SK-N-SH (cell line): ENCODE measurements around the gene SLC6A11. TPM values are rescaled to one million over a fixed set of nuclear protein-coding genes. Genes with fewer than 3 reads are reported as not detected.

Source experiments
- CTCF ChIA-PET: fragments of 300-600, 350-600 bp; formaldehyde crosslinking; extraction: SDS; loops from one replicate; lab custom pipeline; 2021; lab: Yijun Ruan, JAX
- POLR2A ChIA-PET: fragments of 350-600 bp; sonication (Branson Sonifier 250); formaldehyde crosslinking; extraction: SDS; loops from one replicate; lab custom pipeline; 2020; ENCODE audit warnings: antibody characterized with exemption, inconsistent platforms; lab: Yijun Ruan, JAX
- DNase-seq: peaks from one replicate; pipeline ENCODE4 v3.0.0; 2012
- H2AFZ ChIP-seq: fragments of 200-600 bp; sonication (generic); 2 replicates; pipeline ENCODE4 v1.8.1; 2016; ENCODE audit warnings: antibody characterized with exemption, mild to moderate bottlenecking, low read depth
- H3F3A ChIP-seq: fragments of 200-600 bp; sonication (generic); replicated peaks from 2 replicates; pipeline ENCODE3; 2016; ENCODE audit warnings: antibody characterized with exemption, mild to moderate bottlenecking; ENCODE audit not compliant: insufficient read depth
- H3K27ac ChIP-seq, 2 experiments: fragments of 200-500 bp in 1 of 2; fragments of 200-600 bp in 1 of 2; sonication (Bioruptor generic) in 1 of 2; sonication (generic), shearing (Covaris generic) in 1 of 2; 2 replicates each; pipeline versions ENCODE4 v1.5.1 to v1.6.1; 2014 to 2016; ENCODE audit warnings: low read depth in 2 of 2, inconsistent platforms in 1 of 2, low read length in 1 of 2, mild to moderate bottlenecking in 1 of 2, mixed read lengths in 1 of 2
- H3K27me3 ChIP-seq: fragments of 200-600 bp; sonication (generic), shearing (Covaris generic); 2 replicates; pipeline ENCODE4 v1.6.1; 2016; ENCODE audit warnings: mixed run types; ENCODE audit not compliant: insufficient read depth
- H3K36me3 ChIP-seq, 2 experiments: fragments of 200-500 bp in 1 of 2; fragments of 200-600 bp in 1 of 2; sonication (Bioruptor generic) in 1 of 2; sonication (generic) in 1 of 2; replicated peaks in 1 of 2; 2 replicates each; pipeline versions ENCODE3 to v1.5.1; 2014 to 2016; ENCODE audit warnings: low read length in 1 of 2, mild to moderate bottlenecking in 1 of 2; ENCODE audit not compliant: insufficient read depth in 2 of 2, control insufficient read depth in 1 of 2
- H3K4me1 ChIP-seq, 2 experiments: fragments of 200-500 bp in 1 of 2; fragments of 200-600 bp in 1 of 2; sonication (Bioruptor generic) in 1 of 2; sonication (generic), shearing (Covaris generic) in 1 of 2; 2 replicates each; pipeline versions ENCODE4 v1.5.1 to v1.6.1; 2014 to 2016; ENCODE audit warnings: low read depth in 1 of 2, low read length in 1 of 2, mixed run types in 1 of 2; ENCODE audit not compliant: insufficient read depth in 2 of 2, control insufficient read depth in 1 of 2
- H3K4me2 ChIP-seq: fragments of 200-600 bp; sonication (generic), shearing (Covaris generic); 2 replicates; pipeline ENCODE4 v1.6.1; 2017; ENCODE audit warnings: mixed run types
- H3K4me3 ChIP-seq, 2 experiments: fragments of 200-500 bp in 1 of 2; fragments of 200-600 bp in 1 of 2; sonication (Bioruptor generic) in 1 of 2; sonication (generic), shearing (Covaris generic) in 1 of 2; 2 replicates each; pipeline versions ENCODE4 v1.5.1 to v1.8.1; 2014 to 2016; ENCODE audit warnings: low read depth in 2 of 2, inconsistent platforms in 1 of 2, low read length in 1 of 2, mild to moderate bottlenecking in 1 of 2, mixed read lengths in 1 of 2, moderate library complexity in 1 of 2
- H3K79me2 ChIP-seq: fragments of 200-600 bp; sonication (generic); 2 replicates; pipeline ENCODE4 v1.8.1; 2017; ENCODE audit warnings: mild to moderate bottlenecking; ENCODE audit not compliant: insufficient read depth
- H3K9ac ChIP-seq: fragments of 200-600 bp; sonication (generic); 2 replicates; pipeline ENCODE4 v1.6.1; 2017; ENCODE audit warnings: mixed run types
- H3K9me2 ChIP-seq: fragments of 200-600 bp; sonication (generic); 2 replicates; pipeline ENCODE4 v1.6.1; 2017; ENCODE audit warnings: mixed run types
- H3K9me3 ChIP-seq: fragments of 200-600 bp; sonication (generic); 2 replicates; pipeline ENCODE4 v1.6.1; 2017; ENCODE audit warnings: mixed run types, mild to moderate bottlenecking, moderate library complexity
- H4K20me1 ChIP-seq: fragments of 200-600 bp; sonication (generic); 2 replicates; pipeline ENCODE4 v1.6.1; 2017; ENCODE audit warnings: mild to moderate bottlenecking, mixed run types; ENCODE audit not compliant: insufficient read depth
- EP300 ChIP-seq, 2 experiments: IDR thresholded peaks; 2 replicates each; pipeline versions ENCODE4 v1.4.0 to v1.6.1; 2012; ENCODE audit warnings: borderline replicate concordance in 1 of 2, low read depth in 1 of 2, low read length in 1 of 2
- FOXJ3 ChIP-seq: sonication (generic); formaldehyde crosslinking; IDR thresholded peaks from 2 replicates; pipeline ENCODE4 v1.5.1; 2020; ENCODE audit warnings: mild to moderate bottlenecking, missing genetic modification reagents
- FOXM1 ChIP-seq: IDR thresholded peaks from 2 replicates; pipeline ENCODE4 v1.4.0; 2012; ENCODE audit warnings: low read depth, mild to moderate bottlenecking
- GATA2 ChIP-seq: sonication (generic); formaldehyde crosslinking; IDR thresholded peaks from 2 replicates; pipeline ENCODE4 v1.5.0; 2020; ENCODE audit warnings: mild to moderate bottlenecking, missing genetic modification reagents
- JUND ChIP-seq: IDR thresholded peaks from 2 replicates; pipeline ENCODE4 v1.4.0; 2012
- NFIC ChIP-seq: IDR thresholded peaks from 2 replicates; pipeline ENCODE4 v1.4.0; 2012; ENCODE audit warnings: borderline replicate concordance
- NRF1 ChIP-seq: IDR thresholded peaks from 2 replicates; pipeline ENCODE4 v1.6.1; 2012; ENCODE audit warnings: low read depth, mild to moderate bottlenecking, low read length
- POLR2AphosphoS5 ChIP-seq: IDR thresholded peaks from 2 replicates; pipeline ENCODE4 v1.6.1; 2012; ENCODE audit warnings: low read depth, low read length
- RAD21 ChIP-seq: IDR thresholded peaks from 2 replicates; pipeline ENCODE4 v1.6.1; 2012; ENCODE audit warnings: mild to moderate bottlenecking, low read length
- RCOR1 ChIP-seq: fragments of 150-350 bp; IDR thresholded peaks from 2 replicates; pipeline ENCODE4 v1.6.1; 2017; ENCODE audit warnings: antibody characterized with exemption, low read length
- RFX5 ChIP-seq: IDR thresholded peaks from 2 replicates; pipeline ENCODE4 v1.6.1; 2012; ENCODE audit warnings: mild to moderate bottlenecking, improper control_type of control experiment, low read length
- TAF1 ChIP-seq: IDR thresholded peaks from 2 replicates; pipeline ENCODE4 v1.6.1; 2012; ENCODE audit warnings: low read depth, mild to moderate bottlenecking, low read length, moderate library complexity, borderline replicate concordance
- TCF12 ChIP-seq: IDR thresholded peaks from 2 replicates; pipeline ENCODE4 v1.4.0; 2012
- TEAD4 ChIP-seq: IDR thresholded peaks from 2 replicates; pipeline ENCODE4 v1.4.0; 2012; ENCODE audit warnings: mild to moderate bottlenecking, borderline replicate concordance; ENCODE audit not compliant: insufficient read depth
- YY1 ChIP-seq: IDR thresholded peaks from 2 replicates; pipeline ENCODE4 v1.4.0; 2012; ENCODE audit warnings: low read depth, mild to moderate bottlenecking
- WGBS: methylation state at CpG from one replicate; pipeline ENCODE4 v1.1.6; 2017; ENCODE audit warnings: low lambda C conversion rate; 5-methylcytosine and 5-hydroxymethylcytosine counted together
- polyA plus RNA-seq, 3 experiments: library from polyadenylated mRNA; depleted of rRNA; stranded (reverse); fragments of >200 nt; gene quantifications; 2 replicates each; pipeline ENCODE4 v1.2.3, GENCODE V29; 2012
- TF ChIP-seq, protein P1 (sequence below): IDR thresholded peaks from 2 replicates; pipeline ENCODE4 v1.4.0; 2012; ENCODE audit warnings: low read depth, borderline replicate concordance
- TF ChIP-seq, protein P2 (sequence below): IDR thresholded peaks from 2 replicates; pipeline ENCODE4 v1.6.1; 2012; ENCODE audit warnings: mild to moderate bottlenecking, low read depth, low read length, moderate library complexity
- TF ChIP-seq, protein P3 (sequence below): IDR thresholded peaks from 2 replicates; pipeline ENCODE4 v1.4.0; 2012; ENCODE audit warnings: low read depth, borderline replicate concordance
- TF ChIP-seq, protein P4 (sequence below): fragments of 200-600 bp; sonication (generic); IDR thresholded peaks from 2 replicates; pipeline ENCODE4 v1.6.1; 2017; ENCODE audit warnings: antibody characterized with exemption, mild to moderate bottlenecking, moderate library complexity
- TF ChIP-seq, protein P5 (sequence below): IDR thresholded peaks from 2 replicates; pipeline ENCODE4; 2012

Gene SLC6A11
- polyA plus RNA-seq, 1 of the 3 experiments (the other 2 are of a cell fraction), result 0.03 TPM

DNA sequence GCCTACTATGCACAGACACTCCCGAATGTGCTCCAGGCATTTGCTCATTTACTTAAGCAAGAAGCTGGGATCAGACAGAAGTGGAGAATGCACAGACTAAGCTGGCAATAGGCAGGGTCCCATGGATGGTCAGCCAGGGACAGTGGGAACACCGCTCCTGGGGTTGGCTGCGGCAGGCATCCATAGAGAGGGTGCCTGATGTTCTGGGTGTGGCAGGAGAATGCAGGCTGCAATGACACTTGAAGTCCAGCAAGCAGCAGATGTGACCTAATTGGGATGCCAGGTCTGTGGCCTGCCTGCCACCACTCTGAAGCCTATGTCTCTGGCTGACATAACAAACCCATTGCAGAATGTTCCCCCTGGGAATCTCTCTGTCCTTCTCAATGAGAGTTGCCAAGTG, 40.2 kb upstream of the SLC6A11 start:
- ChIA-PET CTCF (interaction anchor here (0.9 to 1.1 kb wide), 3 partner anchors 16 to 170 kb away, joined by 3 to 4 read pairs (median 3); no protein-coding TSS in a partner anchor), POLR2A (no interaction called here)
- Histone ChIP-seq H3K4me2 (no peak overlapping the region), H3K9me2 (no peaks in the 10 kb centered on the region), H3K79me2 (no peaks in the 10 kb centered on the region), H3K27me3 (no peaks in the 10 kb centered on the region), H3K9ac (no peak overlapping the region), H3K9me3 (no peaks in the 10 kb centered on the region), H3K27ac (no peak overlapping the region), H2AFZ (no peak overlapping the region), H3K4me3 (no peak overlapping the region), H4K20me1 (no peaks in the 10 kb centered on the region), H3F3A (no peaks in the 10 kb centered on the region), H3K36me3 (no peaks in the 10 kb centered on the region), H3K4me1 (peaks cover 0 to 3% of the 10 kb centered on the region in 2 experiments; a peak in 1 of 4 replicates)
- no peak for DNase-seq
- WGBS, result 64% methylated on average over 3 of the region's 3 CpGs
- TF ChIP-seq TCF12 (no peak), RFX5 (no peak), TEAD4 (no peak), NFIC (no peak), TAF1 (no peak), RAD21 (no peak), GATA2 (CRISPR knock-in tag) (no peak), POLR2AphosphoS5 (no peak), NRF1 (no peak), YY1 (no peak)
- TF ChIP-seq, protein P1, sequence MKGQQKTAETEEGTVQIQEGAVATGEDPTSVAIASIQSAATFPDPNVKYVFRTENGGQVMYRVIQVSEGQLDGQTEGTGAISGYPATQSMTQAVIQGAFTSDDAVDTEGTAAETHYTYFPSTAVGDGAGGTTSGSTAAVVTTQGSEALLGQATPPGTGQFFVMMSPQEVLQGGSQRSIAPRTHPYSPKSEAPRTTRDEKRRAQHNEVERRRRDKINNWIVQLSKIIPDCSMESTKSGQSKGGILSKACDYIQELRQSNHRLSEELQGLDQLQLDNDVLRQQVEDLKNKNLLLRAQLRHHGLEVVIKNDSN, result no peak
- TF ChIP-seq, protein P2, sequence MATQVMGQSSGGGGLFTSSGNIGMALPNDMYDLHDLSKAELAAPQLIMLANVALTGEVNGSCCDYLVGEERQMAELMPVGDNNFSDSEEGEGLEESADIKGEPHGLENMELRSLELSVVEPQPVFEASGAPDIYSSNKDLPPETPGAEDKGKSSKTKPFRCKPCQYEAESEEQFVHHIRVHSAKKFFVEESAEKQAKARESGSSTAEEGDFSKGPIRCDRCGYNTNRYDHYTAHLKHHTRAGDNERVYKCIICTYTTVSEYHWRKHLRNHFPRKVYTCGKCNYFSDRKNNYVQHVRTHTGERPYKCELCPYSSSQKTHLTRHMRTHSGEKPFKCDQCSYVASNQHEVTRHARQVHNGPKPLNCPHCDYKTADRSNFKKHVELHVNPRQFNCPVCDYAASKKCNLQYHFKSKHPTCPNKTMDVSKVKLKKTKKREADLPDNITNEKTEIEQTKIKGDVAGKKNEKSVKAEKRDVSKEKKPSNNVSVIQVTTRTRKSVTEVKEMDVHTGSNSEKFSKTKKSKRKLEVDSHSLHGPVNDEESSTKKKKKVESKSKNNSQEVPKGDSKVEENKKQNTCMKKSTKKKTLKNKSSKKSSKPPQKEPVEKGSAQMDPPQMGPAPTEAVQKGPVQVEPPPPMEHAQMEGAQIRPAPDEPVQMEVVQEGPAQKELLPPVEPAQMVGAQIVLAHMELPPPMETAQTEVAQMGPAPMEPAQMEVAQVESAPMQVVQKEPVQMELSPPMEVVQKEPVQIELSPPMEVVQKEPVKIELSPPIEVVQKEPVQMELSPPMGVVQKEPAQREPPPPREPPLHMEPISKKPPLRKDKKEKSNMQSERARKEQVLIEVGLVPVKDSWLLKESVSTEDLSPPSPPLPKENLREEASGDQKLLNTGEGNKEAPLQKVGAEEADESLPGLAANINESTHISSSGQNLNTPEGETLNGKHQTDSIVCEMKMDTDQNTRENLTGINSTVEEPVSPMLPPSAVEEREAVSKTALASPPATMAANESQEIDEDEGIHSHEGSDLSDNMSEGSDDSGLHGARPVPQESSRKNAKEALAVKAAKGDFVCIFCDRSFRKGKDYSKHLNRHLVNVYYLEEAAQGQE, result no peak

DNA sequence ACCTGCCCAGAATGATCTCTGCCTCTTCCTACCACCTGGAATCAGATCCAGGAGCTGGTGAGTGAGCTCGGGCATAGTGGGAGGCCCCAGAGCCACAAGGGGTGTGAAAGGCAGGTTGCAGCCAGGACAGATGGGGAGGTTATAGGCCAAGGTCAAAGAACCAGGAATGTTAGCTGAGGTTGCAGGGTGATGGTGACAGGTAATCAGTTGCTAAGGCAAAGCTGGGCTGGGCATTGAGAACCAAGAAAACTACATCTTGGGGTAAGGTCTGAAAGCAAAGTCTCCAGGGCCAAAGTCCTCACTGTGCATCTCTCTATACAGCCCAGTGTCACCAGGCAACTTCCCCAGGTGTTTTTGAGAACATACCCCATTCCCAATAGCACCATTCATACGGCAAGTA, 38.4 kb upstream of the SLC6A11 start:
- H3K4me2 ChIP-seq, result no peak overlapping the region
- H3K4me1 ChIP-seq, result no peaks in the 10 kb centered on the region; a peak in 1 of 4 replicates
- 15% methylated on average over 2 of the region's 2 CpGs for WGBS
- H3F3A ChIP-seq, result no peaks in the 10 kb centered on the region
- no peak overlapping the region for H3K27ac ChIP-seq
- H3K79me2 ChIP-seq, result no peaks in the 10 kb centered on the region
- no peak overlapping the region for H3K9ac ChIP-seq
- ChIA-PET POLR2A (no interaction called here), CTCF (interaction anchor here (0.5 to 0.7 kb wide), 2 partner anchors 8 to 10 kb away, joined by 3 read pairs; no protein-coding TSS in a partner anchor)
- H3K9me3 ChIP-seq, result no peaks in the 10 kb centered on the region
- no peaks in the 10 kb centered on the region for H4K20me1 ChIP-seq
- H3K27me3 ChIP-seq, result no peaks in the 10 kb centered on the region
- no peak overlapping the region for H2AFZ ChIP-seq
- no peaks in the 10 kb centered on the region for H3K36me3 ChIP-seq
- no peak overlapping the region for H3K4me3 ChIP-seq
- DNase-seq, result no peak
- H3K9me2 ChIP-seq, result no peaks in the 10 kb centered on the region
- TF ChIP-seq FOXJ3 (CRISPR knock-in tag) (no peak), NFIC (no peak), RCOR1 (no peak), FOXM1 (no peak), EP300 (IDR thresholded peaks at IDR 0.05; ENCODE audit: borderline replicate concordance in 1 of 2, low read depth in 1 of 2, low read length in 1 of 2) (no peak), JUND (no peak), TAF1 (no peak)
- TF ChIP-seq, protein P3, sequence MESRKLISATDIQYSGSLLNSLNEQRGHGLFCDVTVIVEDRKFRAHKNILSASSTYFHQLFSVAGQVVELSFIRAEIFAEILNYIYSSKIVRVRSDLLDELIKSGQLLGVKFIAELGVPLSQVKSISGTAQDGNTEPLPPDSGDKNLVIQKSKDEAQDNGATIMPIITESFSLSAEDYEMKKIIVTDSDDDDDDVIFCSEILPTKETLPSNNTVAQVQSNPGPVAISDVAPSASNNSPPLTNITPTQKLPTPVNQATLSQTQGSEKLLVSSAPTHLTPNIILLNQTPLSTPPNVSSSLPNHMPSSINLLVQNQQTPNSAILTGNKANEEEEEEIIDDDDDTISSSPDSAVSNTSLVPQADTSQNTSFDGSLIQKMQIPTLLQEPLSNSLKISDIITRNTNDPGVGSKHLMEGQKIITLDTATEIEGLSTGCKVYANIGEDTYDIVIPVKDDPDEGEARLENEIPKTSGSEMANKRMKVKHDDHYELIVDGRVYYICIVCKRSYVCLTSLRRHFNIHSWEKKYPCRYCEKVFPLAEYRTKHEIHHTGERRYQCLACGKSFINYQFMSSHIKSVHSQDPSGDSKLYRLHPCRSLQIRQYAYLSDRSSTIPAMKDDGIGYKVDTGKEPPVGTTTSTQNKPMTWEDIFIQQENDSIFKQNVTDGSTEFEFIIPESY, result no peak
- TF ChIP-seq, protein P4, sequence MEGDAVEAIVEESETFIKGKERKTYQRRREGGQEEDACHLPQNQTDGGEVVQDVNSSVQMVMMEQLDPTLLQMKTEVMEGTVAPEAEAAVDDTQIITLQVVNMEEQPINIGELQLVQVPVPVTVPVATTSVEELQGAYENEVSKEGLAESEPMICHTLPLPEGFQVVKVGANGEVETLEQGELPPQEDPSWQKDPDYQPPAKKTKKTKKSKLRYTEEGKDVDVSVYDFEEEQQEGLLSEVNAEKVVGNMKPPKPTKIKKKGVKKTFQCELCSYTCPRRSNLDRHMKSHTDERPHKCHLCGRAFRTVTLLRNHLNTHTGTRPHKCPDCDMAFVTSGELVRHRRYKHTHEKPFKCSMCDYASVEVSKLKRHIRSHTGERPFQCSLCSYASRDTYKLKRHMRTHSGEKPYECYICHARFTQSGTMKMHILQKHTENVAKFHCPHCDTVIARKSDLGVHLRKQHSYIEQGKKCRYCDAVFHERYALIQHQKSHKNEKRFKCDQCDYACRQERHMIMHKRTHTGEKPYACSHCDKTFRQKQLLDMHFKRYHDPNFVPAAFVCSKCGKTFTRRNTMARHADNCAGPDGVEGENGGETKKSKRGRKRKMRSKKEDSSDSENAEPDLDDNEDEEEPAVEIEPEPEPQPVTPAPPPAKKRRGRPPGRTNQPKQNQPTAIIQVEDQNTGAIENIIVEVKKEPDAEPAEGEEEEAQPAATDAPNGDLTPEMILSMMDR, result no peak
- TF ChIP-seq, protein P5, sequence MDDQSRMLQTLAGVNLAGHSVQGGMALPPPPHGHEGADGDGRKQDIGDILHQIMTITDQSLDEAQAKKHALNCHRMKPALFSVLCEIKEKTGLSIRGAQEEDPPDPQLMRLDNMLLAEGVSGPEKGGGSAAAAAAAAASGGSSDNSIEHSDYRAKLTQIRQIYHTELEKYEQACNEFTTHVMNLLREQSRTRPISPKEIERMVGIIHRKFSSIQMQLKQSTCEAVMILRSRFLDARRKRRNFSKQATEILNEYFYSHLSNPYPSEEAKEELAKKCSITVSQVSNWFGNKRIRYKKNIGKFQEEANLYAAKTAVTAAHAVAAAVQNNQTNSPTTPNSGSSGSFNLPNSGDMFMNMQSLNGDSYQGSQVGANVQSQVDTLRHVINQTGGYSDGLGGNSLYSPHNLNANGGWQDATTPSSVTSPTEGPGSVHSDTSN, result no peak
